IPS-20b (cell line): ENCODE measurements around the gene MCOLN2.

ENCODE experiments used
- H3K27ac ChIP-seq: one replicate; pipeline ENCODE4 v1.5.1; 2013; ENCODE audit warnings: low read length
- H3K27me3 ChIP-seq: 2 replicates; pipeline ENCODE4 v1.6.1; 2013; ENCODE audit warnings: mild to moderate bottlenecking, low read length, inconsistent platforms; ENCODE audit not compliant: insufficient read depth
- H3K36me3 ChIP-seq: 2 replicates; pipeline ENCODE4 v1.6.1; 2013; ENCODE audit warnings: low read depth, mild to moderate bottlenecking, inconsistent platforms, low read length, moderate library complexity; ENCODE audit not compliant: insufficient read depth
- H3K4me1 ChIP-seq: 2 replicates; pipeline ENCODE4 v1.6.1; 2013; ENCODE audit warnings: mild to moderate bottlenecking, control low read depth, inconsistent platforms, low read length, moderate library complexity; ENCODE audit not compliant: insufficient read depth
- H3K4me3 ChIP-seq: 2 replicates; pipeline ENCODE4 v1.5.1; 2013; ENCODE audit warnings: mild to moderate bottlenecking, low read length, inconsistent platforms
- H3K9ac ChIP-seq: 2 replicates; pipeline ENCODE4 v1.6.1; 2013; ENCODE audit warnings: low read depth, mild to moderate bottlenecking, inconsistent platforms, low read length, moderate library complexity
- H3K9me3 ChIP-seq: 2 replicates; pipeline ENCODE4 v1.6.1; 2013; ENCODE audit warnings: mild to moderate bottlenecking, low read depth, low read length, inconsistent platforms; ENCODE audit not compliant: insufficient read depth

Gene MCOLN2

DNA sequence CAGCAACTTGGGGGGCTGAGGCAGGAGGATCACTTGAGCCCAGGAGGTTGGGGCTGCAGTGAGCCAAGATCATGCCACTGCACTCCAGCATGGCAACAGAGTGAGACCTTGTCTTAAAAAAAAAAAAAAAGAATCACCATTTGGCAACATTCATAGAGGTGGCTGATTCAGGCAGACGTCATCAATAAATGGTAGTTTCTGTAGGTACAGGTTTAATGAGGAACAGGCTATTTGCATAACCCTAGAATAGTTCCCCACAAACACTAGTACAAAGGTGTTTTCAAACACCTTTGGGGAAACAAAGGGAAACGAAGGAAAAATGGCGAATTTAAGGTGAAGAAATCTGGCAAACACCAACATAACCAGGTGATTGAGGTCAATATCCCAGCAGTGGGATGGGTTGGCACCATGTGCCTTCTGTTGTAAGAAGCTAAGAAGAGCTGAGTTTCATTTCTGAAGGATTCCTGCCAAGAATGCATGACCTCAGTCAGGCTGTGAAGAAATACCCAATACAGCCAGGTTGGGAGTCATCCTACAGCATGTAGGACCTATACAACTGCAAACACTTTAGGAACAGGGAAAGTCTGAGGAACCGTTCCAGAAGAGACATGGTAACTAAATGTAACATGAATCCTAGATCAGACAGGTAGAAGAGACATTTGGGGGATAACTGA is 109.5 kb downstream of the MCOLN2 start:
- H3K27ac ChIP-seq: no peak overlapping the region
- peaks cover 2% of the 10 kb centered on the region; the same call in 1 of the 2 replicates for H3K9me3 ChIP-seq
- no peak overlapping the region for H3K9ac ChIP-seq
- no peaks in the 10 kb centered on the region for H3K4me1 ChIP-seq
- peaks cover 13% of the 10 kb centered on the region for H3K27me3 ChIP-seq
- peaks cover 26% of the 10 kb centered on the region; the same call in 1 of the 2 replicates for H3K36me3 ChIP-seq
- no peak overlapping the region for H3K4me3 ChIP-seq

DNA sequence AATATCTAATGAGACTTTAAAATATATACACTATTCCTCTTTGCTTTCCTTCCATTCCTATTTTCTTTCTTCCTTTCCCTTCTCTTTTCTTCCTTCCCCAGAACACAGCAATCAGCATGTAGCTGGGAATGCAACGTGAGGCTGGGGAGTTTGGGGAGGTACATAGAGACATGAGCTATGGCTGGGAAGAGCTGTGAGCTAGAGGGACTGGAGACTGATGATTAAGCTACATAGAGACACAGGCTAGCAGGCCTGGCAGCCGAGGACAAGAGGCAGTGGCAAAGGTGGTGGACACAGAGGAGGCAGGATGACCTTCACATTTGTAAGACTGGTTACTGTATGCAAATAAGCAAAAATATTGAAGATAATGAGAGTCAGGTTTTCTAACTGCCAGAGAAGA is 111.4 kb downstream of the MCOLN2 start:
- no peak overlapping the region for H3K27ac ChIP-seq
- no peak overlapping the region for H3K4me3 ChIP-seq
- H3K27me3 ChIP-seq: no peaks in the 10 kb centered on the region
- no peaks in the 10 kb centered on the region for H3K4me1 ChIP-seq
- no peak overlapping the region for H3K9ac ChIP-seq
- peaks cover 6% of the 10 kb centered on the region; the same call in 1 of the 2 replicates for H3K9me3 ChIP-seq
- peaks cover 26% of the 10 kb centered on the region; the same call in 1 of the 2 replicates for H3K36me3 ChIP-seq

DNA sequence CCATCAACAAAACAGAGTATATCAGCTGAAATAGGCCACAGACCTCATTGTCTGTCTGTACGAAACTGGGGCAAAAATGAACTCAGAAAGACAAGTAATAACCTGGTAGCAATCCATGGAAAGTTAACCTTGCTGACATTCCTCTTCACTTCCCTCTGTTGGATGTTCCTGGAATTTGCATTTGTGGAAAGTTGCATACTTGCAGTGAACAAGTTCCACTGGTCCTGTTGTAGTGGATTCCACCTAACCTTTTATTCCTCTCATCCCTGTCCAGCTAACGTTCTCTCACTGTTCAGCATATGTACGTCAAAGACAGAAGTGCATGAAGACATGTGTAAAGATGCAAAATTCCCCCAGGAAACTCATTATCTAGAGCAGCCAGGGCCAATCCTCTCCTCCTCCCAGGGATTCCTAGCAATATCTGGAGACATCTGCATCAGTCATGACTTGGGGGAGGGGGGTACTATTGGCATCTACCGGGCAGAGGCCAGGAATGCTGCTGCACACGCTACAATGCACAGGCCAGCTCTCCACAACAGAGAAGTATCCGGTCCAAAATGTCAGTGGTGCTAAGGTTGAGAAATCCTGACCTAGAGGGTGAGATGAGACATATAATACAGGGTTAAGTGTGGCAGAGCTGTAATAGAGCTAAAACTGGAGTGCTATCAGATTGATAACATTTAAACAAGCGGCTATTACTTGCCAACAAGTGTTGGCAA is 112.1 kb downstream of the MCOLN2 start:
- no peak overlapping the region for H3K9ac ChIP-seq
- H3K27ac ChIP-seq: no peak overlapping the region
- no peak overlapping the region for H3K4me3 ChIP-seq
- peaks cover 6% of the 10 kb centered on the region; the same call in 1 of the 2 replicates for H3K9me3 ChIP-seq
- no peaks in the 10 kb centered on the region for H3K27me3 ChIP-seq
- H3K36me3 ChIP-seq: peaks cover 24% of the 10 kb centered on the region; the same call in 1 of the 2 replicates
- no peaks in the 10 kb centered on the region for H3K4me1 ChIP-seq

DNA sequence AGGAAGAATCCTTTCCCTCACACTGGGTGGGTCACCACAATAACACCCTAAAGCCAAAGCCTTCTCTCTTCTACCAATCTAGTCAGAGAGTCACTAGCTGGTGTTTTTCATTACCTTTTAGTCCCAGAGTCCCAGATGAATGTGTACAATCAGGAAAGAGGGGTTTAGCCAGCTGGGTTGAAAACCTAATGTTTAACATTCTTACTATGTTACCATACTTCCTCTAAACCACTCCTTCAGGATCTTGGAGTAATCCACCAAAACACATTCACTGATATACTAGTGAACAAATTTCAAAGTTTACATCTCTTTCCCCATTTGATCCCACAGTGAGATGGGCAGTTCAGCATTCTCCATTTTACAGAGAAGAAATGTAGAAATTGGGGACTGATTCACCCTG is 113.6 kb downstream of the MCOLN2 start:
- Histone ChIP-seq H3K9me3 (peaks cover 6% of the 10 kb centered on the region; the same call in 1 of the 2 replicates), H3K27me3 (no peaks in the 10 kb centered on the region), H3K36me3 (peaks cover 20% of the 10 kb centered on the region; the same call in 1 of the 2 replicates), H3K27ac (no peak overlapping the region), H3K9ac (no peak overlapping the region), H3K4me3 (no peak overlapping the region), H3K4me1 (no peaks in the 10 kb centered on the region)

GRCh38 chr1:84877592-84877991 is 119.3 kb downstream of the MCOLN2 start:
- no peaks in the 10 kb centered on the region for H3K27me3 ChIP-seq
- H3K9ac ChIP-seq: no peak overlapping the region
- no peak overlapping the region for H3K4me3 ChIP-seq
- peaks cover 5% of the 10 kb centered on the region; the same call in 1 of the 2 replicates for H3K36me3 ChIP-seq
- no peaks in the 10 kb centered on the region for H3K4me1 ChIP-seq
- H3K9me3 ChIP-seq: peaks cover 6% of the 10 kb centered on the region; the same call in 1 of the 2 replicates
- H3K27ac ChIP-seq: no peak overlapping the region

DNA sequence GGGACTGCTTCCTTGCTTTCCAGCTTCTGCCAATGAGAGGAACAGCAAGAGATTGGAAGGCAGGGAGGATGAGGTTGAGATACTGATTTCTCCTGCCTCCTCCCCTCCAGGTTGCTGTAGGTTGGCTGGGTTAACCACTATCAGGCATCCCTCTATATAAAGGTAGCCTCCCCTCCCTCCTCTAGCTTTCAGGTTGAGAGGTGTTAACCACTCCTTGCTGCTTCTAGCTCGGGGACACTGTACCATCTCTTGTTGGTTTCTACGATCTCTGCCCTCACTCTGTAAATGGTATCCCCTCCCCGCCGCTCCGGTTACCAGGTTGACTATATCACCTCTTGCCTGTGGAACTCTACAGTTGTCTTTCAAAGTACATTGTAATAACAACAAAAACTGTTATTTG is 120.6 kb downstream of the MCOLN2 start:
- no peak overlapping the region for H3K9ac ChIP-seq
- H3K4me1 ChIP-seq: no peaks in the 10 kb centered on the region
- no peak overlapping the region for H3K27ac ChIP-seq
- H3K4me3 ChIP-seq: no peak overlapping the region
- no peaks in the 10 kb centered on the region for H3K9me3 ChIP-seq
- H3K36me3 ChIP-seq: peaks cover 5% of the 10 kb centered on the region; the same call in 1 of the 2 replicates
- H3K27me3 ChIP-seq: no peaks in the 10 kb centered on the region
